GM13977 (cell line): ENCODE results near the gene OR11H12.
"Not testable (repeated sequence)": the region's sequence is repeated elsewhere in the genome, so short reads cannot be mapped to it uniquely, and the experiment has no call there.

ENCODE experiments used
- DNase-seq: peaks from one replicate; pipeline ENCODE4 v3.0.0; 2012; ENCODE audit warnings: low spot score
- in situ Hi-C: fragments of 300-500 bp; cut with MboI; formaldehyde crosslinking; loops from one replicate; pipeline ENCODE4 v1.12.0; 2022; ENCODE audit warnings: low sequenced_read_pairs, low pct_unique_long_range_greater_than_20kb, mixed read lengths, inconsistent platforms; ENCODE audit not compliant: unreplicated experiment

OR11H12 gene

GRCh38 chr14:18600817-18601216 lies at the start of gene OR11H12:
Gene OR11H12, plus strand, starts transcription at chr14:18601117. Its CDS starts 0 bp downstream, at chr14:18601117.
- in situ Hi-C loops, DNase-seq: not testable (repeated sequence)

GRCh38 chr14:18582908-18583307 lies 18.0 kb upstream of the OR11H12 start:
- in situ Hi-C loops, DNase-seq: not testable (repeated sequence)

GRCh38 chr14:18626610-18627213 lies 25.8 kb downstream of the OR11H12 start:
- in situ Hi-C loops, DNase-seq: not testable (repeated sequence)

GRCh38 chr14:18636066-18636465 lies 35.1 kb downstream of the OR11H12 start:
- in situ Hi-C loops, DNase-seq: not testable (repeated sequence)

- DNase-seq, in situ Hi-C loops: not testable (repeated sequence)
Measured at GRCh38 chr14:18638032-18638431, 37.1 kb downstream of the OR11H12 start.

GRCh38 chr14:18638785-18639184 lies 37.9 kb downstream of the OR11H12 start:
- DNase-seq, in situ Hi-C loops: not testable (repeated sequence)

- in situ Hi-C loops, DNase-seq: not testable (repeated sequence)
Measured at GRCh38 chr14:18646075-18646730, 45.3 kb downstream of the OR11H12 start.
